Kidney epithelial cell (primary cell): ENCODE data around the gene SPEG. TPM values are rescaled to one million over a fixed set of nuclear protein-coding genes. Genes with fewer than 3 reads are reported as not detected.

Experiments used
- DNase-seq: peaks from one replicate; pipeline ENCODE4 v3.0.0-alpha.2; 2010; ENCODE audit warnings: low read depth
- H3K27me3 ChIP-seq: 2 replicates; pipeline ENCODE4 v1.6.0; 2011; ENCODE audit warnings: low read length; ENCODE audit not compliant: control insufficient read depth, insufficient read depth
- H3K36me3 ChIP-seq: 2 replicates; pipeline ENCODE4 v1.5.1; 2011; ENCODE audit warnings: low read length; ENCODE audit not compliant: control insufficient read depth, insufficient read depth
- H3K4me3 ChIP-seq: 2 replicates; pipeline ENCODE4 v1.5.1; 2011; ENCODE audit warnings: low read depth, mild to moderate bottlenecking, control low read depth, low read length
- CTCF ChIP-seq: IDR thresholded peaks from 2 replicates; pipeline ENCODE4 v1.5.1; 2011; ENCODE audit warnings: mild to moderate bottlenecking, moderate library complexity, low read length, control low read depth, inconsistent platforms; ENCODE audit not compliant: insufficient read depth, poor library complexity, severe bottlenecking
- total RNA-seq: library from RNA; depleted of rRNA; stranded (reverse); fragments of >200 nt; gene quantifications from 2 replicates; pipeline ENCODE4 v1.2.3, GENCODE V29; 2015

The SPEG gene
- total RNA-seq, 1 donor from 2014 or later = 9.9 TPM

- peaks cover 24% of the 10 kb centered on the region for H3K27me3 ChIP-seq
- H3K4me3 ChIP-seq = no peak overlapping the region
- H3K36me3 ChIP-seq = no peaks in the 10 kb centered on the region
- no peak for DNase-seq
- peak; percentile 50 for TF ChIP-seq CTCF
These were observed 3.7 kb upstream of the SPEG start for GRCh38 chr2:219430633-219431615.

GRCh38 chr2:219433666-219434467 is 776 bp upstream of the SPEG start:
- peaks cover 24% of the 10 kb centered on the region for H3K27me3 ChIP-seq
- no peak for DNase-seq
- no peak overlapping the region for H3K4me3 ChIP-seq
- no peaks in the 10 kb centered on the region for H3K36me3 ChIP-seq
- TF ChIP-seq CTCF = peak; percentile 57

- TF ChIP-seq CTCF = no peak
These were observed 250 bp upstream of the SPEG start for GRCh38 chr2:219434468-219434717.

DNA sequence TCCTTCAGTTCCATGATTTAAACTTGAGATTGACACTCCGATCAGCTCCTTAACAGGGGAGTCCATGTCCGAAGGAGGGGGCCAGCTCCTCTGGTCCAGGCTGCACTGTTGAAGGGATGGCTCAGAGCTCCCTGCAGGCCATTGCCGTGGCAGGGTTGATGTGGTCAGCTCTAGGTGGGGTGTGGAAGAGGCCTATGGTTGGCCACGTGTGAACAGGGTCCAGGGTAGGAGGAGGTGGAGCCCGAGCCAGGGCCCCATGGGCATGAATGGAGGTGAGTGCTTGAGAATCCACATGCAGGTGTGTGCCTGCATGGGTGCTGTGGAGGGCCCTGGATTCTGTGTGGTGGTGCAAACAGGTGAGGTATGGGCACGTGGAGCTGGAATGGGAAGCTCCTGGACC is 1.1 kb downstream of the SPEG start:
- peaks cover 24% of the 10 kb centered on the region for H3K27me3 ChIP-seq
- DNase-seq = no peak
- no peak overlapping the region for H3K4me3 ChIP-seq
- no peaks in the 10 kb centered on the region for H3K36me3 ChIP-seq
- no peak for TF ChIP-seq CTCF

More at GRCh38 chr2:219434468-219434717, 250 bp upstream of the SPEG start:
- no peak for DNase-seq
- H3K27me3 ChIP-seq = peaks cover 24% of the 10 kb centered on the region
- H3K4me3 ChIP-seq = no peak overlapping the region
- H3K36me3 ChIP-seq = no peaks in the 10 kb centered on the region

GRCh38 chr2:219436491-219436890 is 1.8 kb downstream of the SPEG start:
- no peak for TF ChIP-seq CTCF
- Histone ChIP-seq H3K27me3 (peaks cover 24% of the 10 kb centered on the region), H3K36me3 (no peaks in the 10 kb centered on the region), H3K4me3 (no peak overlapping the region)
- DNase-seq = no peak
